ENCODE results near the gene AHI1. TPM values are rescaled to one million over a fixed set of nuclear protein-coding genes. Genes with fewer than 3 reads are reported as not detected.

Gene AHI1
- total and polyA plus RNA-seq, 2 of the 13 experiments (the other 11 are each of a cell fraction or from before 2014, with no cell fraction given): 7.2 to 18.6 TPM

GRCh38 chr6:135503703-135504475, 6.3 kb upstream of the AHI1 start:
- FAIRE-seq (no peak), DNase-seq (ENCODE audit: low spot score) (no peak), ATAC-seq (no peak)
- in situ Hi-C loops (cut with HindIII; ENCODE audit: extremely low pct_ligation_motif_present, low pct_unique_long_range_greater_than_20kb) (no loop called here), intact Hi-C loops (cut with micrococcal nuclease; ENCODE audit: unreplicated experiment) (no loop called here)
- no peaks in the 10 kb centered on the region for H3K9me3 ChIP-seq (ENCODE audit: low read length)
- H3K4me3 ChIP-seq (replicated peaks in 1 of 3; ENCODE audit: insufficient read depth in 1 of 3, low read depth in 2 of 3, low read length in 3 of 3): no peak overlapping the region
- H3K79me2 ChIP-seq (ENCODE audit: insufficient read depth, low read length): no peaks in the 10 kb centered on the region
- 65% methylated on average over 6 of the region's 6 CpGs for WGBS (ENCODE audit: low lambda C conversion rate)
- H3K27ac ChIP-seq (ENCODE audit: extremely low read length, insufficient read depth, low read length): no peak overlapping the region
- POLR2A ChIA-PET: no interaction called here
- H3K9ac ChIP-seq (ENCODE audit: insufficient read depth, low read depth, low read length): no peak overlapping the region
- H3K27me3 ChIP-seq (ENCODE audit: control insufficient read depth in 1 of 2, insufficient read depth in 2 of 2, low read length in 2 of 2): no peaks in the 10 kb centered on the region
- no TSS peak for BruUV-seq (replicated peaks)
- no peaks in the 10 kb centered on the region for H4K20me1 ChIP-seq (ENCODE audit: insufficient read depth, low read length)
- no peak for TF ChIP-seq HNF4G (IDR thresholded peaks at IDR 0.05; ENCODE audit: borderline replicate concordance, low read depth, low read length)
- no peak for TF ChIP-seq HNF4G (CRISPR knock-in tag; IDR thresholded peaks at IDR 0.05; ENCODE audit: borderline replicate concordance, low read depth)
- TF ChIP-seq MTA1 (CRISPR knock-in tag; IDR thresholded peaks at IDR 0.05; ENCODE audit: borderline replicate concordance): no peak
- TF ChIP-seq SALL2 (CRISPR knock-in tag; IDR thresholded peaks at IDR 0.05): no peak
- no peak for TF ChIP-seq ZNF782 (CRISPR knock-in tag; IDR thresholded peaks at IDR 0.05; ENCODE audit: borderline replicate concordance)
- TF ChIP-seq ZNF281 (CRISPR knock-in tag; IDR thresholded peaks at IDR 0.05; ENCODE audit: borderline replicate concordance): no peak
- TF ChIP-seq HDAC2 (CRISPR knock-in tag; IDR thresholded peaks at IDR 0.05): no peak
- no peak for TF ChIP-seq NFKB2 (CRISPR knock-in tag; IDR thresholded peaks at IDR 0.05; ENCODE audit: borderline replicate concordance)
- no peak for TF ChIP-seq CBX2 (IDR thresholded peaks at IDR 0.05; ENCODE audit: low read depth, low read length)
- TF ChIP-seq CBX2 (CRISPR knock-in tag; IDR thresholded peaks at IDR 0.05; ENCODE audit: low read depth): no peak
- TF ChIP-seq GABPB1 (CRISPR knock-in tag; IDR thresholded peaks at IDR 0.05): no peak
- no peak for TF ChIP-seq ZNF160 (CRISPR knock-in tag; IDR thresholded peaks at IDR 0.05)
- no peak for TF ChIP-seq MEIS1 (CRISPR knock-in tag; IDR thresholded peaks at IDR 0.05; ENCODE audit: borderline replicate concordance)
- TF ChIP-seq SOX6 (IDR thresholded peaks at IDR 0.05): no peak
- TF ChIP-seq SOX6 (CRISPR knock-in tag; IDR thresholded peaks at IDR 0.05): no peak
- TF ChIP-seq ZNF468 (CRISPR knock-in tag; IDR thresholded peaks at IDR 0.05): no peak
- no peak for TF ChIP-seq ZNF121 (CRISPR knock-in tag; IDR thresholded peaks at IDR 0.05)
- no peak for TF ChIP-seq MLX (CRISPR knock-in tag; IDR thresholded peaks at IDR 0.05)
- TF ChIP-seq ZNF792 (CRISPR knock-in tag; IDR thresholded peaks at IDR 0.05): no peak
- no peak for TF ChIP-seq ZNF777 (CRISPR knock-in tag; IDR thresholded peaks at IDR 0.05)
- TF ChIP-seq ZNF678 (CRISPR knock-in tag; IDR thresholded peaks at IDR 0.05): no peak
- no peak for TF ChIP-seq ATF7 (IDR thresholded peaks at IDR 0.05)
- no peak for TF ChIP-seq ATF7 (CRISPR knock-in tag; IDR thresholded peaks at IDR 0.05)
- TF ChIP-seq MXI1 (IDR thresholded peaks at IDR 0.05; ENCODE audit: borderline replicate concordance, low read depth, low read length): no peak
- peaks cover 23% of the 10 kb centered on the region for H3K4me1 ChIP-seq (ENCODE audit: insufficient read depth, low read length)
- H3K4me2 ChIP-seq (ENCODE audit: low read depth, low read length): no peak overlapping the region
- CTCF ChIA-PET (ENCODE audit: low intra/inter-chr PET ratio, low total read pairs): no interaction called here
- no peaks in the 10 kb centered on the region for H3K36me3 ChIP-seq (replicated peaks in 1 of 2; ENCODE audit: control insufficient read depth in 1 of 2, insufficient read depth in 2 of 2, low read length in 2 of 2)
- no peak overlapping the region for H2AFZ ChIP-seq (ENCODE audit: low read length)
